Stimulated activated CD8-positive, alpha-beta memory T cell treated with anti-CD3 and anti-CD28 coated beads, Interleukin-15, amount 100 ng/mL, for 1 hour (primary cell): ENCODE results near the gene IL17B.
A peak's percentile ranks its signal among the peaks of the same experiment; 100 is the strongest.

Source experiments
- DNase-seq: peaks from one replicate; pipeline ENCODE4 v3.0.0-alpha.2; 2020; ENCODE audit warnings: low read depth

Gene IL17B

DNA sequence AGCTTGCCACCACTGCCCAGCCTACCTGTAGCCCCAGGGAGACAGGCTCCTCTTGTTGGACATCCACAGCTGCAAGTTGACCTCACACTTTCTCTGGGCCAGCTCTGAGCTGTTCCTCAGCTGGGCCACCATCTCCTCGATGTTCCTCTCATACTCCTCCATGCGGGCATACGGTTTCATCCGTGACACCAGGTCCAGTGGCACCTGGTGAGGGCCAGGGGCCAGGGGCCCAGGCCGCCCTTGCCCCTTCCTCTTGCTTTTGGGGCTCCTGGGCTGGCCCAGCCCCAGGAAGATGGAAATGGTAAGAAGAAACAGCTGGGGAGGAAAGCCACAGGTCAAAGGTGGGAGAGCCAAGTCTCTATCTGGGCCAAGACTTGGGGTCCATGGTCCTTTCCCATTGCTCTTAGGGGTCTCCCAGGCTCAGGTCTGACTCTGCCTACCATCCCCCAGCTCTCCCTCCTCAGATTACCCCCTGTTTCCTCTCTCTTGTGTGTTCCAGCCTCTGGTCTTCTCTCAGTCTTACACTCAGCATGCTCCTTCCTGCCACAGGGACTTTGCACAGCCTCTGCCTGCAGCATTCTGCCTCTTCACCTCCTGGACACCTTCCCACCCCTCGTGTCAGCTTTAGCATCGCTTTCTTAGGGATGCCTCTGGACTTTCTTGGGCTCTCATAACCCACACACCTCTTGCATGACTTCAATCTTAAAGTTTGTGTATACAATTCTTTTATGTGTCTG is 2.2 kb downstream of the IL17B start:
- DNase-seq = no peak

- no peak for DNase-seq
Measured at GRCh38 chr5:149376104-149376503, 3.0 kb downstream of the IL17B start.

- DNase-seq = no peak
Measured at GRCh38 chr5:149375434-149375833, 3.7 kb downstream of the IL17B start.

- no peak for DNase-seq
Measured at GRCh38 chr5:149374801-149375200, 4.3 kb downstream of the IL17B start.

DNA sequence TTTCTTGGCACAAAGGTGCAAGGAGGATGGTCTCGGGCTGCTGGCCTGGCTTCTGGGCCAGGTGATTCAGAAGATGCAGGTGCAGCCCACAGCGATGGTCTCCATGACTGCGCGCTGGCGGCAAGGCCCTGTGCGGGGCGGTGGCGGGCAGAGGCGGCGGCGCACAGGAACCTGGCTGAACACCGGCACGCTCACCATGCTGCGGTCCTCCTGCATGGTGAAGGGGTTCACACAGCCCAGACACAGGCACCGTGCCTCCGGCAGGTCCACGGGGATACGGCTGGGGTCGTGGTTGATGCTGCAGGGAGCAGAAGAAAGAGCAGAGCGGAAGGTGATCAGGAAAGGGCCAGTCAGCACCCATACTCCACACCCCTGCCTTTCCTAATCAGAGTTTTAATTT is 4.8 kb downstream of the IL17B start:
- DNase-seq = no peak

DNA sequence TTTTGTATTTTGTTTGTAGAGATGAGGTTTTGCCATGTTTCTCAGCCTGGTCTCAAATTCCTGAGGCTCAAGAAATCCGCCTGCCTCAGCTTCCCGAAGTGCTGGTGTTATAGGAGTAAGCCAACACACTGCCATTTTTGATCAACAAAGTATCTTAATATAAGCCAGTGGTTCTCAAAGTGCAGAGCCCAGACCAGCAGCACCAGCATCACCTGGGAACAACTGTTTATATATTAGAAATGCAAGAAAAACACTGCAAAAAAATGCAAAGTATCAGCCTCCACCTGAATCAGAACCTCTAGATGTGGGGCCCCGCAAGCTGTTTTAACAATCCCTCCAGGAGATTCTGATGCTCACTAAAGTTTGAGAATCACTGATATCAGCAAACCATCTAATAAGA is 6.2 kb downstream of the IL17B start:
- no peak for DNase-seq

DNA sequence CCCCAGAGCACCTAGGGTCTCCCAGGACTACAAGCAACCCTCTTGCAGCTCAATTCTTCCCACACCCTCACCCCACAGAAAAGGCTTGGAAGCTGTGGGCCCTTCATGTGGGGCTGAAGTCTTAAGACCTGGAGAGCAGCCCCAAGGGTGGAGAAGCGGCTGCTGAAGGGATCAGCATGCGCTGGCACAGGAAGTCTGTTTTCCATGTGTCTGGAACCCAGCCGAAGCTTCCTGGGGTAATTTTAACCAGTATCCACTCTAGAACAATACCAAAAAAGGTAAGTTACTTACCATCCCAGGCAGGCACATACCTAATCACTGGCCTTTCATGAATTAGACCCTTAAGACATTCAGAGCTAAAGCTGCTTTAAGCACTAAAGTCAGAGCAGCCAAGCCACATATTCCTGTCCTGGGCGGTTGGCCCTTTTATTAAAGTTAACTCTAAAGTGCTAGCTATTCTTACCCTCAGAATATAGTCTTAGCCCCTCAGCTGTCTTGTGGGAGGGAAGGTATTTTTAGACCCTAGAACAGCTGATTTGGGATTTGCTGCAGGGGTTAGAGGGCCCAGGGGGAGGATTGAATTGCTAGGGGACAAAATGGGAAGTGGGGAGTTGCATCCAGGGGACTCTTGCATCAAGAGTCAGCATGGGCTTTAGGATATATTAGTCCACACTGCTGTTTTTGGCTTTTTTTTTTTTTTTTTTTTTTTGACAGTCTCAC is 6.9 kb downstream of the IL17B start:
- no peak for DNase-seq

DNA sequence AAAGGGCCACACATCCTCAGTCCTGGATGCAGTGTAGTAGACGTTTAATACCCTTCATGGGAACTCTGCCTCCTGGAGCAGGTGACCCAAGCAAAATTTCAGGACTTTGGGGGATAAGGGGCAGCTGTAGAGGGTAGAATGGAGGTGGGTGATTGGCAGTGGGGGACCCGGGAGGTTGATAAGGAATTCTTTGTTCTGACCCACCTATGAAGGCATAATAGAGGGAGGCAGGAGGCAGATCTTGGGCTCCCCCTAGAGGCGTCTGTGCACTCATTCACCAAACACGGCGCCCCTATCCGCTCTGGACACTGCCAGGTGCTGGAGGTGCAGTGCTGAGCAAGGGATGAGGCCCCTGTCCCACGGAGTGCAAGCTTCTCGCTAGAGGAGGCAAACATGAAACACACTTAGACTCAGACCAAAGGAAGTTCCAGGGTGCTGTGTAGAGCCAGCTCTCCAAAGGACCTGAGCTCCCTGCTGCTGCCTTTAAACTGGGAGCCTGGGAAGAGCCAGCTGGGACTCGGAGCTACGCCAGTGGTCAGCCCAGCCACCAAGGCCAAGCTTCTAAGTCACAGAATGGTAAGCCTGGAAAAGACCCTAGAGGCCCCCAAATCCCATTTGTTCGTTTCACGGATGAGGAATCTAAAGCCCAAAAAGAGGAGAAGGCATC is 7.7 kb downstream of the IL17B start:
- DNase-seq = peak; percentile 58

- DNase-seq = no peak
Measured at GRCh38 chr5:149370878-149371277, 8.2 kb downstream of the IL17B start.

- no peak for DNase-seq
Measured at GRCh38 chr5:149367972-149368645, 11.0 kb downstream of the IL17B start.

DNA sequence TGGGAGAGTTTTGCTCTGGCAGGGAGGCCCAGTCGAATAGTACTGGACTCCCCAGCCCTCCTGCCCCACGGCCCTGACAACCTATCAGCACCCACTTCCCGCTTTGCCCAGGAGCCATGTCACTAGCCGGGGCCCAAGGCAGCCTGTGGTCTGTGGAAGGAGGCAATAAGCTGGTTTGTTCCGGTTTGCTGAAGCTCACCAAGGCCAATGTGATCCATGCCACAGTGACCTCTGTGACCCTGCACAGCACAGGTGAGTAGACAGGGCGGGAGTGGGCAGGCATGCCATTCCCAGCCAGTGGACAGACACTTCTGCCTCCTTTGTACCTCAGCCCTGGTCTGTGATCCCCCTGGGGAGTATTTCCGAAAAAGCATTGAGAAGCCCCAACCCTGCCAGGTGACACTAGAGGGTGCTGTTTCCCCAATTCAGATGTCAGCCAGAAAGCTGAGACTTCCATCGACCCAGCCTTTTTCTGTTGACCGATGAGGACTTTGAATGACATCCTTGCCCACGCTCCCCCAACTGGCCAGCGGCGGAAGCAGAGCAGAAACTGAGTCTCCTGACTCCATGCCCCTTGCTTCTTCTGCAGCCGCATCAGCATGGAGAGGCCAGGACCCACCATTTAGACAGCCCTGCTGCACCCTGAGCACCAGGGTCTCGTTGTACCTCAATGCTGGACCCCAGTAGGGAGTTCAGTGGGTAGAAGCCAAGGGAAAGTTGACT is 11.7 kb downstream of the IL17B start:
- peak; percentile 11 for DNase-seq

DNA sequence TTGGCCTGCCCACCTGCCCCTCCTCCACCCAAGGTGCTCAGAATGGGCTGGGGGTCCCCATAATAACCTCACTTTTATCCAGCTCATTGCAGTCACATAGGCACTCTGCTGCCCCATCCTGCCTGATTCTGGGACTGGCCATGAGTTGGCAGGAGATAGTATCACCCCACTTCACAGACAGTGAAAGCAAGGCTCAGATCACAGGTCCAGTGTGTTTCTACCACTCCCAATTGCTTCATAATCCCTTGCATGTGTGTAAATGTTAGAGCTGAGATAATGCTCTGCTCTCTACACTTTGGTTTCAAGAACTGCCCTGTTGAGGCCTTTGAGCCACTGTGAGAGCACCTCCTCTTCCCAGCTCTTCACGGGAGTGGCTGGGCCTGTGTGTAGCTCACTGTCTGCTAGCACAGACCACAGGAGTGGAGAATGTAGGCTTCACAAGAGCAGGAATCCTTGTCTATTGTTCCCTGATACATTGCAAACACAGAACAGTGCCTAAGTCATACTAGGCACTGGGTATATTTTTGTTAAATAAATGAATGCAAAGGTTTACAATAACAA is 12.8 kb downstream of the IL17B start:
- DNase-seq = no peak

DNA sequence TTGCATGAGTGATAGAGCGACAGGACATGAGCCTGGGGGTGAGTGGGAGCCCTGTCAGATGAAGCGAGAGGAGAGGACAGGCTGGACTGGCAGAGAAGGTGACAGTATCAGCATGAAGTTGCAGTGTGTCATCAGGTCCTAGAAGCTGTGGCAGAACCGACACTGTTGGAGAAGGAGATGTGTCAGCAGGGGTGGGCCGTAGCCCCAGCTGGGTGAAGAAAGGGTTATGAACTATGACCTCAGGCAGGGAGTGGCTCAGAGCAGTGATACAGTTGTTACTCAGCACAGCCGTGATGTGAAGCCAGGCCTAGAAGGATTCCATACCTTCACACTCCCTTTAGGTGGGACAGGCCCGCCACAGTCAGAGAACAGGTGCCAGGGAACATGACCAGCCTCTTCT is 13.7 kb downstream of the IL17B start:
- DNase-seq = no peak

DNA sequence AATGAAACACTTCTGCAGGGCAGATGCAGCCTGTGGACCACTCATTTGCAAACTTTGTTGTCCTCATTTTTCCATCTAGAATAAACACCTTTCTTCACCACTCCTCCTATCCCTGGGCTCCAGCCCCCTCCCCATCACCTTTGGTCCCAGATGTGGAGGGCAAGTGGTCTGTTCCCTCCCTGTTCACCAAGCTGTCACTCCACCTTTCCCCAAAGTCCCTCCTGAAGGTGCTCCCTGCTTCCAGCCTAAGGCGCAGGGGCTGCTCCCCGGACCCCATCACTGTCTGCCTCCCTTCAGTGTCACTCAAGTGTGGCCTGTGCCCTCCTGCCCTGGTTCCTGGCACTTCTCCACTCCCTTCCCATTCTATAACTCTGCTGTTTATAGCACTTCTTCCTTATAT is 14.4 kb downstream of the IL17B start:
- DNase-seq = no peak

- DNase-seq = no peak
Measured at GRCh38 chr5:149363936-149364335, 15.2 kb downstream of the IL17B start.

DNA sequence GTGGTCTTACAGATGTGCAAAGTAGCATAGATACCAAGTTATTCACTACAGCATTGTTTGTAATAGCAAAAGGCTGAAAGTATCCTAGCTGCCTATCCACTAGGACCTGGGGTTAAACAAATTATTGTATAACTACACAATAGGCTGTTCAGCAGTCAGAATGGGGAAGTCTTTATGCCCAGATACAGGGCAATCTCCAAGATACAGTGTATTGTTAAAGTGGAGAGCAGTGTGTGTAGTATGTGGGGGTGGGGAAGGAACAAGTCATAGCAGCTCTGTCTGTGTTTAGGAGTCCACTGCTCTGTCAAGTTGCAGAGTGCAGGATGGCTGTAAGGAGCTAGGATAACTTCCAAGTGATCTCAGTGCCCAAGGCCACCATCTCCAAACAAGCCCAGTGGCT is 15.7 kb downstream of the IL17B start:
- no peak for DNase-seq

DNA sequence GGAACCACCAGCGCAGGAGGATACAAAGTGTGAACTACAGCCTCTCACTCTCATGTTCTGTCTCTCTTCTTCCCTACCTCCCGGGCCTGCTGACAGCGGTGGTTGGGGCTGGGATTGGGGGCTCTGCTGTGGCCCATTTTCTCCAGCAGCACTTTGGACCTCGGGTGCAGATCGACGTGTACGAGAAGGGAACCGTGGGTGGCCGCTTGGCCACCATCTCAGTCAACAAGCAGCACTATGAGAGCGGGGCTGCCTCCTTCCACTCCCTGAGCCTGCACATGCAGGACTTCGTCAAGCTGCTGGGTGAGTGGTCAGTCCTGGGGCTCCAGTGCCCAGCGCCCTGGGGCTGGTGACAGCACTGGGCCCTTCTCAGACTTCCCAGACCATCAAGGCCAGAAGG is 16.6 kb downstream of the IL17B start:
- DNase-seq = no peak

GRCh38 chr5:149360272-149360671 is 18.8 kb downstream of the IL17B start:
- no peak for DNase-seq

DNA sequence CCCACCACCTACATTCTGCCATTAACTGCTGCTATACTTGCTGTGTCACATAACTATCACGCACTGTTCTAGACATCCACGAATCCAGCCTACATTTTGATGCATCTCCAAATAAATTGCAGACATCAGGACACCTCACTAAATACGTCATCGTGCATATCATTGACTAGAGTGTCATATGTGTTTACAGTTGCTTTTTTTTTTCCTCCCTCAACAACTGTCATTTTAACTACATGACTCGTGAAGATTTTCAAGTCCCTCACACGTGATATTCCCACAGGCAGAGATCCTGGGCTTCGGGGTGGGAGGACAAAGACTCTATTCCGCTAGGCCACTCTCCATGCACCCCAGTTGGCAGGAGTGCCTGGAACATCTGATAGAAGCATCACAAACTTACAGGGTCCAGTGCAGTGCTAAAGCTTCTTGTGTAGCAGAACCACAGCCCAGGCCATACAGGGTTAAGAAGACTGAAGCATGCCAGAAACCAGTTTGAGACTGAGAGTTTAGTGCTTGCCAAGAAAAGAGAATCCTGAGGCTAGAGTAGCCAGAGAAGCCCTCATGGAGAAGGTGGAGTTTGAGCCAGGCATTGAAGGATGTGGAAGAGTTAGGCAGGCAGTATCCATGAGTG is 20.1 kb downstream of the IL17B start:
- no peak for DNase-seq

DNA sequence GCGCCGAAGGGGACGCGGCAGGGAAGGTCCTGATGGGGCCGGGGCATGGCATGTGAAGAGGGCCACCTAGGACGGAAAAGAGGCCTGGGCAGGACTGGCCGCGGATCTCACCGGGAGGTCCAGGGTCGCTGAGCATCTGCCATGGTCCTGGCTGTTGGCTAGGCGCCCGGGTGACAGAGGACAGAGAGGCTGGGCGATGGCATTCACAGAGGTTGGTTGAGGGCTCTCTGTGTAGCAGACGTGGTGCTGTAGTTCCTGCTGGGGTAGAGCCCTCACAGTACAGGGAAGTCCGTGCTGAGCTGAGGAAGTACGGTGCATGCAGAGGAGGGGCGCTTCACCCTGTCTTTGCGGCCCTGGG is 20.8 kb downstream of the IL17B start:
- DNase-seq = no peak
